ENCODE results near the gene CD79B.

- peak; percentile 85 for TF ChIP-seq SPI1 (IDR thresholded peaks at IDR 0.05; ENCODE audit: low read depth, low read length)
- no peak for TF ChIP-seq POLR2A (IDR thresholded peaks at IDR 0.05; ENCODE audit: low read depth, low read length)
Measured at GRCh38 chr17:63954402-63955063, 22.4 kb upstream of the CD79B start.

All from GM12891 (cell line).